Measurements from ENCODE around the gene C3orf20.

The C3orf20 gene

GRCh38 chr3:14758959-14759358, 84.0 kb downstream of the C3orf20 start:
- no peak for DNase-seq (ENCODE audit: low read depth)

- DNase-seq (ENCODE audit: low read depth) = no peak
These were observed 85.2 kb downstream of the C3orf20 start for GRCh38 chr3:14760185-14760584.

GRCh38 chr3:14761121-14761672, 86.3 kb downstream of the C3orf20 start:
- DNase-seq (ENCODE audit: low read depth) = no peak

- no peak for DNase-seq (ENCODE audit: low read depth)
These were observed 86.9 kb downstream of the C3orf20 start for GRCh38 chr3:14761866-14762265.

- DNase-seq (ENCODE audit: low read depth) = no peak
These were observed 87.8 kb downstream of the C3orf20 start for GRCh38 chr3:14762701-14763100.

GRCh38 chr3:14764331-14765059, 89.6 kb downstream of the C3orf20 start:
- no peak for DNase-seq (ENCODE audit: low read depth)

- DNase-seq (ENCODE audit: low read depth) = no peak
These were observed 90.1 kb downstream of the C3orf20 start for GRCh38 chr3:14765060-14765400.

- DNase-seq (ENCODE audit: low read depth) = no peak
These were observed 90.9 kb downstream of the C3orf20 start for GRCh38 chr3:14765576-14766427.

- no peak for DNase-seq (ENCODE audit: low read depth)
These were observed 91.7 kb downstream of the C3orf20 start for GRCh38 chr3:14766428-14767244.

GRCh38 chr3:14767245-14768051, 92.5 kb downstream of the C3orf20 start:
- no peak for DNase-seq (ENCODE audit: low read depth)

- no peak for DNase-seq (ENCODE audit: low read depth)
These were observed 93.3 kb downstream of the C3orf20 start for GRCh38 chr3:14768182-14768790.

GRCh38 chr3:14768881-14769280, 93.9 kb downstream of the C3orf20 start:
- no peak for DNase-seq (ENCODE audit: low read depth)

- DNase-seq (ENCODE audit: low read depth) = no peak
These were observed 94.8 kb downstream of the C3orf20 start for GRCh38 chr3:14769544-14770325.

GRCh38 chr3:14770591-14770990, 95.7 kb downstream of the C3orf20 start:
- no peak for DNase-seq (ENCODE audit: low read depth)

- DNase-seq (ENCODE audit: low read depth) = no peak
These were observed 96.9 kb downstream of the C3orf20 start for GRCh38 chr3:14771593-14772497.

- no peak for DNase-seq (ENCODE audit: low read depth)
These were observed 97.7 kb downstream of the C3orf20 start for GRCh38 chr3:14772533-14773138.

GRCh38 chr3:14773281-14773680, 98.3 kb downstream of the C3orf20 start:
- no peak for DNase-seq (ENCODE audit: low read depth)

- DNase-seq (ENCODE audit: low read depth) = no peak
These were observed 98.8 kb downstream of the C3orf20 start for GRCh38 chr3:14773691-14774128.
